ENCODE data around the gene SLC50A1. TPM values are rescaled to one million over a fixed set of nuclear protein-coding genes. Genes with fewer than 3 reads are reported as not detected.

The SLC50A1 gene
- total RNA-seq, 1 donor from 2014 or later, result 44.7 TPM

- DNase-seq (no peak), ATAC-seq (no peak)
- no peak overlapping the region for H3K4me3 ChIP-seq
- H3K36me3 ChIP-seq, result no peaks in the 10 kb centered on the region
- intact Hi-C loops (cut with DNase I), result no loop called here
- H3K4me1 ChIP-seq, result peaks cover 13% of the 10 kb centered on the region
- TF ChIP-seq CTCF (IDR thresholded peaks at IDR 0.05), result no peak
- H3K27me3 ChIP-seq, result no peaks in the 10 kb centered on the region
- H3K27ac ChIP-seq, result no peak overlapping the region
- H3K9me3 ChIP-seq, result no peaks in the 10 kb centered on the region
These were observed 48.1 kb downstream of the SLC50A1 start for GRCh38 chr1:155183775-155184221.

- Histone ChIP-seq H3K4me3 (no peak overlapping the region), H3K36me3 (no peaks in the 10 kb centered on the region), H3K27me3 (no peaks in the 10 kb centered on the region), H3K4me1 (peaks cover 13% of the 10 kb centered on the region), H3K27ac (no peak overlapping the region), H3K9me3 (no peaks in the 10 kb centered on the region)
- no peak for TF ChIP-seq CTCF (IDR thresholded peaks at IDR 0.05)
- intact Hi-C loops (cut with DNase I), result no loop called here
- ATAC-seq, result no peak
- no peak for DNase-seq
These were observed 48.7 kb downstream of the SLC50A1 start for GRCh38 chr1:155184351-155184811.

- no peak for TF ChIP-seq CTCF (IDR thresholded peaks at IDR 0.05)
- Histone ChIP-seq H3K4me3 (no peak overlapping the region), H3K9me3 (no peaks in the 10 kb centered on the region), H3K36me3 (no peaks in the 10 kb centered on the region), H3K27me3 (no peaks in the 10 kb centered on the region), H3K27ac (peak overlapping the region; percentile 53), H3K4me1 (peaks cover 13% of the 10 kb centered on the region)
- intact Hi-C loops (cut with DNase I), result no loop called here
- ATAC-seq (peak; percentile 76), DNase-seq (peak; percentile 84)
These were observed 49.5 kb downstream of the SLC50A1 start for GRCh38 chr1:155184835-155185782.

GRCh38 chr1:155185783-155186066, 50.1 kb downstream of the SLC50A1 start:
- intact Hi-C loops (cut with DNase I), result no loop called here
- ATAC-seq (no peak), DNase-seq (no peak)
- no peak for TF ChIP-seq CTCF (IDR thresholded peaks at IDR 0.05)
- Histone ChIP-seq H3K36me3 (no peaks in the 10 kb centered on the region), H3K4me3 (peak overlapping the region; percentile 17), H3K9me3 (no peaks in the 10 kb centered on the region), H3K27ac (peak overlapping the region; percentile 53), H3K4me1 (peaks cover 13% of the 10 kb centered on the region), H3K27me3 (no peaks in the 10 kb centered on the region)

GRCh38 chr1:155186067-155186793, 50.6 kb downstream of the SLC50A1 start:
- H3K27me3 ChIP-seq, result no peaks in the 10 kb centered on the region
- peak overlapping the region; percentile 66 for H3K27ac ChIP-seq
- peak; percentile 22 for ATAC-seq
- H3K9me3 ChIP-seq, result no peaks in the 10 kb centered on the region
- H3K4me3 ChIP-seq, result peak overlapping the region; percentile 17
- no peaks in the 10 kb centered on the region for H3K36me3 ChIP-seq
- H3K4me1 ChIP-seq, result peaks cover 13% of the 10 kb centered on the region
- no peak for TF ChIP-seq CTCF (IDR thresholded peaks at IDR 0.05)
- DNase-seq, result no peak
- intact Hi-C loops (cut with DNase I), result no loop called here
